ENCODE results near the gene ITPRIPL2.

DNA sequence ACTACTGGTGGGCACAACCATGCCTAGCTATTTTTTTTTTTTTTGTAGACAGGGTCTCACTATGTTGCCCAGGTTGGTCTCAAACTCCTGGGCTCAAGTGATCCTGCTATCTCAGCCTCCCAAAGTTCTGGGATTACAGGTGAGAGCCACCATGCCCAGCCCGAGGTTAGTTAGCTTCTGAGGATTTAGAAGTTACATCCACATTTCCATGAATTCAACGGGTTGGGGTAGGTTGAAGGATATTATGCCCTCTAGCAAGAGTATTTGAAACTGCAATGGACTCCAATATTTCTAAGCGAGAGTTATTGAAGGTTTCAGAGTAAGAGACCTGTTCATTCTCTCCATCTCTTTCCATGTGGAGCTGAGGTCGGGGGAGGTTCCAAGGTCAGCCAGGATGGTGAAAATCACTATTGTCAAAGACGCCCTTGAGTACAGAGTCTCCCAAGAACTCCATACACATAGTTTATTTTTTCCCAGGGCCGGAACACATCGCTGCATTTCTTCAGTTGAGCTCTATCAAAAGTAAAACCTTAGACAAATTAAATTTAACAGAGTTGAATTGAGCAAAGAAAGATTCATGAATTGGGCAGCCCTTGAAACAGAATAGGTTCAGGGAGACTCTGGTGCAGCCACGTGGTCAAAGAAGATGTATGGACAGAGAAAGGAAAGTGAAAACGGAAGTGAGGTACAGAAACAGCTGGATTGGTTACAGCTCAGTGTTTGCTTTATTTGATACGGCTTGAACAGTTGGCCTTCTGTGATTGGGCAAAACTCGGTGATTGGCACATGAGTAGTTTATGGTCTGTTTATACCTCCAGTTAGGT, 19.0 kb upstream of the ITPRIPL2 start:
- TF ChIP-seq, protein P1, sequence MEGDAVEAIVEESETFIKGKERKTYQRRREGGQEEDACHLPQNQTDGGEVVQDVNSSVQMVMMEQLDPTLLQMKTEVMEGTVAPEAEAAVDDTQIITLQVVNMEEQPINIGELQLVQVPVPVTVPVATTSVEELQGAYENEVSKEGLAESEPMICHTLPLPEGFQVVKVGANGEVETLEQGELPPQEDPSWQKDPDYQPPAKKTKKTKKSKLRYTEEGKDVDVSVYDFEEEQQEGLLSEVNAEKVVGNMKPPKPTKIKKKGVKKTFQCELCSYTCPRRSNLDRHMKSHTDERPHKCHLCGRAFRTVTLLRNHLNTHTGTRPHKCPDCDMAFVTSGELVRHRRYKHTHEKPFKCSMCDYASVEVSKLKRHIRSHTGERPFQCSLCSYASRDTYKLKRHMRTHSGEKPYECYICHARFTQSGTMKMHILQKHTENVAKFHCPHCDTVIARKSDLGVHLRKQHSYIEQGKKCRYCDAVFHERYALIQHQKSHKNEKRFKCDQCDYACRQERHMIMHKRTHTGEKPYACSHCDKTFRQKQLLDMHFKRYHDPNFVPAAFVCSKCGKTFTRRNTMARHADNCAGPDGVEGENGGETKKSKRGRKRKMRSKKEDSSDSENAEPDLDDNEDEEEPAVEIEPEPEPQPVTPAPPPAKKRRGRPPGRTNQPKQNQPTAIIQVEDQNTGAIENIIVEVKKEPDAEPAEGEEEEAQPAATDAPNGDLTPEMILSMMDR (IDR thresholded peaks at IDR 0.05), result no peak
- no peak for TF ChIP-seq POLR2AphosphoS5 (IDR thresholded peaks at IDR 0.05; ENCODE audit: insufficient read depth in 1 of 2, low read depth in 1 of 2)

Data from vagina (tissue), 2 donors.